ENCODE measurements around the gene ELL2. TPM values are rescaled to one million over a fixed set of nuclear protein-coding genes. Genes with fewer than 3 reads are reported as not detected.

Gene ELL2
- total and polyA plus RNA-seq, 7 donors: 6.7 to 35.3 (median 26.6) TPM

GRCh38 chr5:95913663-95914062, 48.0 kb downstream of the ELL2 start:
- Histone ChIP-seq H3K27me3 (no peaks in the 10 kb centered on the region), H3K4me1 (no peaks in the 10 kb centered on the region), H3K27ac (no peak overlapping the region), H3K4me3 (no peak overlapping the region), H3K9me3 (no peaks in the 10 kb centered on the region), H3K36me3 (no peaks in the 10 kb centered on the region)
- 94 to 98% methylated on average over 6 of the region's 6 CpGs for WGBS, 2 donors
- DNase-seq: no peak
- TF ChIP-seq EP300 (IDR thresholded peaks at IDR 0.05): no peak
- TF ChIP-seq POLR2A (IDR thresholded peaks at IDR 0.05): no peak
- intact Hi-C loops (cut with DNase I): no loop called here

- no peaks in the 10 kb centered on the region for H3K4me1 ChIP-seq
- H3K4me3 ChIP-seq: no peak overlapping the region
- TF ChIP-seq POLR2AphosphoS5 (IDR thresholded peaks at IDR 0.05) (no peak), CTCF (IDR thresholded peaks at IDR 0.05) (no peak), EP300 (IDR thresholded peaks at IDR 0.05) (no peak), POLR2A (IDR thresholded peaks at IDR 0.05) (no peak)
- no peaks in the 10 kb centered on the region for H3K9me3 ChIP-seq
- no peaks in the 10 kb centered on the region for H3K36me3 ChIP-seq
- WGBS, 2 donors: 67 to 91% methylated on average over 2 of the region's 2 CpGs
- no peaks in the 10 kb centered on the region for H3K27me3 ChIP-seq
- no peak for DNase-seq
- no peak overlapping the region for H3K27ac ChIP-seq
- intact Hi-C loops (cut with DNase I): no loop called here
Observed at GRCh38 chr5:95912029-95912428, 49.6 kb downstream of the ELL2 start.

DNA sequence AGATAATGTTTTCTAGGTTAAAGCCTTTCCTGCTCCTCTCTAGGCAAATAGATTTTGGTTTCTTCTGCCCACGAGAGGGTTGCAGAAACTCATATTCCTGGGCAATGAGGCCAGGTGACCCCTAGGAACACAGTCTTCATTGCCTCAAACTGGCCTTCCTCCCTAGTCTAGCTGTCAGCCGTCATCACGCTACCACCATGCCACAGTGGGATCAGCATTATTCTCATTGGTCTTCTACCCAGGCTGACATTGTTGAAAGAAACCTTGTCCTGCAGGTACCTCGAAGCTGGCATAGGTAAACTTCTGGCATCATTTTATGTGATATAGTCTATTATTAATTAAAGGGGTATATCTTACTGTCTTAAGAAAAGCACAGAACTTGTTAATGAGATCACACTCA, 51.1 kb downstream of the ELL2 start:
- TF ChIP-seq POLR2A (IDR thresholded peaks at IDR 0.05): no peak
- no peak for TF ChIP-seq EP300 (IDR thresholded peaks at IDR 0.05)
- no peak for TF ChIP-seq CTCF (IDR thresholded peaks at IDR 0.05)
- no peak for TF ChIP-seq POLR2AphosphoS5 (IDR thresholded peaks at IDR 0.05)
- H3K27me3 ChIP-seq: no peaks in the 10 kb centered on the region
- H3K27ac ChIP-seq: no peak overlapping the region
- H3K36me3 ChIP-seq: no peaks in the 10 kb centered on the region
- DNase-seq: no peak
- intact Hi-C loops (cut with DNase I): no loop called here
- no peak overlapping the region for H3K4me3 ChIP-seq
- WGBS, 2 donors: 96% methylated on average over 4 of the region's 4 CpGs
- H3K9me3 ChIP-seq: no peaks in the 10 kb centered on the region
- H3K4me1 ChIP-seq: no peaks in the 10 kb centered on the region

DNA sequence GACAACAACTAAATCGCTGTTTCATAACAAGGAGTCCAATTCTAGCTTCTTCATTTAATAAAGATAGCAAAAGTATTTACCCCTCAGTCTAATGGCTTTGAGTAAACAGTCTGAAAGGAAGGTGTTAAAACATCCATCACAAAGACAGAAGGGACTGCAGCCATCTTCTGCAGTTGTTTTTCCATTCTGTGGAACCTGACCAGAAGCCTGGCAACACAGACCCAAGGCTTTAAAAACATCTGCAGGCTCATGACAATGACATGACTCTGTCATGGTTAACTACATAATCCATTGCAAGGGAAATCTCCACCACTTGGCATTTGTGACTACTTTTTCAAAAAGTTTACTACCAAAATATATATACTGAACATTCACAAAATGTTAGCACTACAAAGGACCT, 51.9 kb downstream of the ELL2 start:
- Histone ChIP-seq H3K4me1 (no peaks in the 10 kb centered on the region), H3K9me3 (no peaks in the 10 kb centered on the region), H3K4me3 (no peak overlapping the region), H3K27me3 (no peaks in the 10 kb centered on the region), H3K36me3 (no peaks in the 10 kb centered on the region), H3K27ac (no peak overlapping the region)
- DNase-seq: no peak
- WGBS, 2 donors: 94 to 97% methylated on average over 1 of the region's 1 CpG
- TF ChIP-seq POLR2AphosphoS5 (IDR thresholded peaks at IDR 0.05) (no peak), EP300 (IDR thresholded peaks at IDR 0.05) (no peak), POLR2A (IDR thresholded peaks at IDR 0.05) (no peak), CTCF (IDR thresholded peaks at IDR 0.05) (no peak)
- intact Hi-C loops (cut with DNase I): loop anchor here (5.0 kb wide), 1 partner anchor 38 kb away; no protein-coding TSS in a partner anchor

- DNase-seq: no peak
- no peak overlapping the region for H3K4me3 ChIP-seq
- H3K36me3 ChIP-seq: no peaks in the 10 kb centered on the region
- no peaks in the 10 kb centered on the region for H3K4me1 ChIP-seq
- intact Hi-C loops (cut with DNase I): loop anchor here (5.0 kb wide), 1 partner anchor 39 kb away; no protein-coding TSS in a partner anchor
- no peaks in the 10 kb centered on the region for H3K27me3 ChIP-seq
- no peak for TF ChIP-seq EP300 (IDR thresholded peaks at IDR 0.05)
- no peak for TF ChIP-seq POLR2A (IDR thresholded peaks at IDR 0.05)
- TF ChIP-seq POLR2AphosphoS5 (IDR thresholded peaks at IDR 0.05): no peak
- TF ChIP-seq CTCF (IDR thresholded peaks at IDR 0.05): no peak
- no peaks in the 10 kb centered on the region for H3K9me3 ChIP-seq
- no peak overlapping the region for H3K27ac ChIP-seq
Observed at GRCh38 chr5:95908799-95909198, 52.9 kb downstream of the ELL2 start.

Measured in sigmoid colon (tissue), 7 donors.